CD4-positive, alpha-beta T cell treated with Interleukin-10 for 1 hour (primary cell): ENCODE data around the gene C8G.

Experiments
- DNase-seq: peaks from one replicate; pipeline ENCODE4 v3.0.0-alpha.2; 2020

C8G gene

DNA sequence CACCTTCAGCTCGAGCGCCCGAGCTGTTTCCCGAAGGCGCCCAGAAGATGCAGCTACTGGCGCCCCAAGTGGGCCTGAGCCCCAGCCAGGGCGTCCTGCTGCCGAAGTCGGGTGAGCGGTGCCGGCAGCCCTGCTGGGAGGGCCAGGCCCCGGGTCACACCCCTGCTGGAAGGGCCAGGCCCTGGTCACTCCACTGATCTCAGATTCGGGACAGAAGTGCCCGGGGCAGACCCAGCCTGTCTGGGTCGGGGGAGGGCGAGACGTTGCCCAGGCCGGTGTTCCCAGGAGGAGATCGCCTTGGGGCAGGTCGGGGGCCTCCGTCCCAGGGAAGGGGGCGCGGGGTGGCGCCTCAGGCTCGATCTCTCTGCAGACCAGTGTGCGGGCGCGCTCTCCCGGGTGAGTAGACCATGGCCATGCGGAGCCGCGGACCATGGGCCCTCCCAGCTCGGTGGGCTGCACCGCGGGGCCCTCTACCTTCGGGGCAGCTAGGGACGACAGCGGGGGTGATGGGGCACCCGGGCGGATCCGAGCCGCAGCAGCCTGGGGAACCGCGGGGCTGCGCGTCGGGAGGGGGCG, 40.1 kb downstream of the C8G start:
- no peak for DNase-seq

DNA sequence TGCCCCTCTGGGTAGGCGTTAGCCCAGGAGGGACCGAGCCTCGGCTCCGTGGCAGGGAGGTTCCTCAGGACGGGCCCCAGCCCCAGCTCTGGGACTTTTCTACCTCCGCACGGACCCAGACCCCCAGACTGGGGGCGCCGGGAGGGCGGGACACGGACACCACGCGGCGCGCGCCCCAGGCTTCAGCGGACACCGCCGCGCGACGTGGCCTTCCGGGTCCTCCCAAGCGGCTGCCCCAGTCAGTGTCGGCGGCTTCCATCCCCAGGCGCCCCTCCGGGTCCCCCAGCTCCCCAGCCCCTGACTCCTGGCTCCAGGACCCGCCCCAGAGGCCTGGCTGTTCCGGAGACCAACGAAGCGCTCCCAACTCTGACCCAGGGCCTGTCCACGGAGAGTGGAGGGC, 40.8 kb downstream of the C8G start:
- DNase-seq: no peak

- DNase-seq: no peak
These were observed 43.8 kb downstream of the C8G start for GRCh38 chr9:136988872-136989271.

GRCh38 chr9:136990242-136990911, 45.3 kb downstream of the C8G start:
- DNase-seq: no peak

DNA sequence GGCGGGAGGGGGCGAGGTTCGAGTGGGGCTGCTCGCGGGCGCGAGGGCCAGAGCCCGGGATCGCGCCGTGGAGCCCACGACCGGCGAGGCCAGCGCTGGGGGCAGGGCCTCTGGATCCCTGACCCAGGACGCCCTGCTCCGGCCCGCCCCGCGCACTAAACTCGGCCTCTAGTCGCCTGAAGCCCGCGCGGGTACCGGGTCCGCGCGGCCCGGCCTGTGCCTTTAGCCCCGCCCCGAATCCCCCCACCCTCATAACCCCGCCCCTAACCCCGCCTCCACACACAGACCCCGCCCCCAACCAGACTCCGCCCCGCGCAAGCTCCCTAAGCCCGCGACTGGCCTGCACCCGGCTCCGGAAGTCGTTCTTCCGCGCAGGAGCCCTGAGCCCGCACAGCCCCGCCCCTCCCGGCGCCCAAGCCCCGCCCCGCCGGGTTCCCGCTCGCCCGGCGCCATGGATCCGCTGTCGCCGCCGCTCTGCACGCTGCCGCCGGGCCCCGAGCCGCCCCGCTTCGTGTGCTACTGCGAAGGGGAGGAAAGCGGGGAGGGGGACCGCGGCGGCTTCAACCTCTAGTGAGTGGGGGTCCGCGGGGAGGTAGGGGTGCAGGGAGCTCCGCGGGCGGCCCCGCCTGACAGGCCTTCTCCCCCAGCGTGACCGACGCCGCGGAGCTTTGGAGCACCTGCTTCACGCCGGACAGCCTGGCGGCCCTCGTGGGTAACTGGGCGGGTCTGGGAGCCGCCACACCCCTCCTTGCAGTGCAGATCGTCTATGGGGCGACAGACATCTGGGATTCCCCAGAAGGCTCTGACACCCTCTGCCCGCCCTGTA, 47.2 kb downstream of the C8G start, which contains the start of gene PAXX:
TSS of gene PAXX (plus strand) at position 430 of the 826 bp plus-strand sequence. CDS start at position 452, 22 bp downstream.
- peak; percentile 94 for DNase-seq

- no peak for DNase-seq
These were observed 47.9 kb downstream of the C8G start for GRCh38 chr9:136992819-136993369.

GRCh38 chr9:136994180-136994887, 49.3 kb downstream of the C8G start:
- no peak for DNase-seq

GRCh38 chr9:136994888-136995230, 49.8 kb downstream of the C8G start:
- DNase-seq: no peak

GRCh38 chr9:136995362-136995761, 50.3 kb downstream of the C8G start:
- no peak for DNase-seq

DNA sequence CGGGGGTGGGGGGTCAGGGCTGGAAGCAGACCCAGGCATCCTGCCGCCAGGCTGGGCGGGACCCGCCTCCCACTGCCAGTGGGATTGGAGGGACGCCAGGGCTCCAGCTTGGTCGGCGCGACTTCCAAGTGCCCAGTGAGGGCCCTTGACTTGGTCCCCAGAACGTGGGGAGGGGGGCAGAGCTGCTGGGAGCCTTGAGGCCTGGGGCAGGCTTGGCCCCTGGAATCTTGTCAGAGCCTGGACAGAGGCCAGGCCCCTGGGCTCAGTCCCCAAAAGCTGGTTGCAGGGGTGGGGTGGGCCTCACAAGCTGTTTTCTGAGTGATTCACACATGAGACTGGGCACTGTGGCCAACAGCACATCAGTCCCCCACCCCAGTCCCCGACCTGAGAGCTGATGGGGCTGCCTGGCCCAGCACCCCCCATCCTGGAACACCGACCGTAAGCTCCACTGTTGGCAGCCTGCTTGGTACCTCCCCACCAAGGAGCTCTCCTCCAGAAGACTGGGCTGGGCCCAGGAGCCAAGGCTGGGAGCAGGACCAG, 50.8 kb downstream of the C8G start:
- DNase-seq: no peak
